Inflammatory macrophage treated with lipopolysaccharide for 4 hours (primary cell): ENCODE results near the gene TFPI2.
"Not testable (repeated sequence)": the region's sequence is repeated elsewhere in the genome, so short reads cannot be mapped to it uniquely, and the experiment has no call there.

Source experiments
- DNase-seq: peaks from one replicate; pipeline ENCODE4 v3.0.0-alpha.2; 2020

The TFPI2 gene

GRCh38 chr7:93890464-93891068, at the start of gene TFPI2:
Gene TFPI2 (minus strand): TSS chr7:93890753. CDS start chr7:93890678, 75 bp downstream.
- no peak for DNase-seq

GRCh38 chr7:93938293-93938692, 47.7 kb upstream of the TFPI2 start:
- no peak for DNase-seq

GRCh38 chr7:93937818-93938217, 47.3 kb upstream of the TFPI2 start:
- no peak for DNase-seq

GRCh38 chr7:93935102-93935501, 44.5 kb upstream of the TFPI2 start:
- DNase-seq, result no peak

- DNase-seq, result no peak
Measured at GRCh38 chr7:93933156-93933555, 42.6 kb upstream of the TFPI2 start.

GRCh38 chr7:93931655-93932054, 41.1 kb upstream of the TFPI2 start:
- no peak for DNase-seq

- DNase-seq, result no peak
Measured at GRCh38 chr7:93927585-93927984, 37.0 kb upstream of the TFPI2 start.

- DNase-seq, result no peak
Measured at GRCh38 chr7:93926800-93927199, 36.2 kb upstream of the TFPI2 start.

- no peak for DNase-seq
Measured at GRCh38 chr7:93923942-93924341, 33.4 kb upstream of the TFPI2 start.

- DNase-seq, result no peak
Measured at GRCh38 chr7:93923296-93923695, 32.7 kb upstream of the TFPI2 start.

- DNase-seq, result peak; percentile 27
Measured at GRCh38 chr7:93921607-93922566, 31.3 kb upstream of the TFPI2 start, which contains the start of gene GNG11. Gene GNG11 (plus strand): TSS chr7:93921735. CDS start chr7:93922138, 403 bp downstream.

- DNase-seq, result no peak
Measured at GRCh38 chr7:93921186-93921585, 30.6 kb upstream of the TFPI2 start.

GRCh38 chr7:93920496-93921182, 30.1 kb upstream of the TFPI2 start:
- DNase-seq, result no peak

GRCh38 chr7:93916315-93916714, 25.8 kb upstream of the TFPI2 start:
- not testable (repeated sequence) for DNase-seq

GRCh38 chr7:93915888-93916287, 25.3 kb upstream of the TFPI2 start:
- not testable (repeated sequence) for DNase-seq

- DNase-seq, result not testable (repeated sequence)
Measured at GRCh38 chr7:93915206-93915842, 24.8 kb upstream of the TFPI2 start.

- DNase-seq, result no peak
Measured at GRCh38 chr7:93914581-93915066, 24.1 kb upstream of the TFPI2 start.

GRCh38 chr7:93913197-93913596, 22.6 kb upstream of the TFPI2 start:
- DNase-seq, result peak; percentile 6

- not testable (repeated sequence) for DNase-seq
Measured at GRCh38 chr7:93911661-93912060, 21.1 kb upstream of the TFPI2 start.

- DNase-seq, result not testable (repeated sequence)
Measured at GRCh38 chr7:93911242-93911641, 20.7 kb upstream of the TFPI2 start.

- no peak for DNase-seq
Measured at GRCh38 chr7:93910076-93910994, 19.8 kb upstream of the TFPI2 start.

- no peak for DNase-seq
Measured at GRCh38 chr7:93906267-93906666, 15.7 kb upstream of the TFPI2 start, which contains the start of gene GNGT1. Gene GNGT1 (plus strand): TSS chr7:93906567. CDS start chr7:93906747, 180 bp downstream.
